Suprapubic skin (tissue), 4 donors: ENCODE results near the gene PUS1. TPM values are rescaled to one million over a fixed set of nuclear protein-coding genes. Genes with fewer than 3 reads are reported as not detected.

Source experiments
- DNase-seq, 2 donors: peaks; one replicate each; pipeline ENCODE4 v3.0.0-alpha.2; 2019; ENCODE audit warnings: low spot score in 2 of 2
- H3K27ac ChIP-seq: fragments of 200-600 bp; sonication (generic); one replicate; pipeline ENCODE4 v1.5.1; 2019
- H3K27me3 ChIP-seq: fragments of 200-600 bp; sonication (generic); one replicate; pipeline ENCODE4 v1.5.1; 2019
- H3K36me3 ChIP-seq: fragments of 200-600 bp; sonication (generic); one replicate; pipeline ENCODE4 v1.5.1; 2019
- H3K4me1 ChIP-seq: fragments of 200-600 bp; sonication (generic); one replicate; pipeline ENCODE4 v1.5.1; 2019
- H3K4me3 ChIP-seq: fragments of 200-600 bp; sonication (generic); one replicate; pipeline ENCODE4 v1.5.1; 2019; ENCODE audit warnings: mild to moderate bottlenecking
- H3K9me3 ChIP-seq: fragments of 200-600 bp; sonication (generic); one replicate; pipeline ENCODE4 v1.5.1; 2019
- EP300 ChIP-seq: sonication (generic); formaldehyde crosslinking; IDR thresholded peaks from one replicate; pipeline ENCODE4 v1.6.1; 2017; ENCODE audit warnings: antibody characterized with exemption
- POLR2A ChIP-seq, 2 donors: fragments of 450-650 bp; IDR thresholded peaks; one replicate each; pipeline ENCODE4 v1.6.1; 2017; ENCODE audit warnings: antibody characterized with exemption in 2 of 2, mild to moderate bottlenecking in 2 of 2, moderate library complexity in 2 of 2
- POLR2AphosphoS5 ChIP-seq, 3 donors: sonication (generic); formaldehyde crosslinking; IDR thresholded peaks; one replicate each; pipeline ENCODE4 v1.6.1; 2017; ENCODE audit warnings: antibody characterized with exemption in 3 of 3
- WGBS: methylation state at CpG from one replicate; pipeline ENCODE4 v1.1.5; 2018; 5-methylcytosine and 5-hydroxymethylcytosine counted together
- total RNA-seq, 4 donors: library from RNA; depleted of rRNA; stranded (reverse); fragments of >200 nt; gene quantifications; one replicate each; pipeline ENCODE4 v1.1.0, GENCODE V29; 2016
- TF ChIP-seq, protein P1 (sequence below), 2 donors: fragments of 200-600 bp in 1 of 2; fragments of 450-650 bp in 1 of 2; sonication (generic) in 1 of 2; IDR thresholded peaks; one replicate each; pipeline ENCODE4 v1.5.1; 2016 to 2019; ENCODE audit warnings: antibody characterized with exemption in 2 of 2, mild to moderate bottlenecking in 1 of 2, moderate library complexity in 1 of 2

Gene PUS1
- total RNA-seq, 4 donors from 2014 or later: 16.3 to 24.4 (median 21.8) TPM

DNA sequence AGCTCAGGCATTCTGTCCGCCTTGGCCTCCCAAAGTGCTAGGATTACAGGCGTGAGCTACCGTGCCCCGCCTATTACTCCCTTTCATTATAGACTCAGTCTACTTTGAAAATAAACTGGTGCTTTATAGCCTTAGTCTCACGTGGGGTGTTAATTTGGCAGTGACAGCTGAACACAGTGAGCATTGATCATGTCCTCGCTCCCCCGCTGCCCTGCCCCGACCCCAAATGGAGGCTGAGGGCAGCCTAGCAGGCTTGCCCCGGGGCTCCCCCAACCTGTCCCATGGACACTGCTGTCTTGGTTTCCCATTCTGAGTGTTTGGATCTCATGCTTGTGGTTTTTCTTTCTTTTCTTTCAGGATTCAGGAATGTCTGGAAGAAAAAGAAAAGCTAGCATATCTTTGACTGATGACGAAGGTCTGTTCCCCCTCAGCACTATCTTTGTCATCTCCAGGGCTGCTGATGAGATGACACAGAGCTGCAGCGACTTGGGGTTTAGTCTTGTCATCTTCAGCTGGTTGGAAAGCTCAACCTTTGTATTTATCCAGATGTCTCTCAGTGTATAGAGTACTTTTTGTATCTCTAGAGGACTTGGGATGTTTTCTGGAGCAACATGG lies 62.8 kb downstream of the PUS1 start:
- H3K4me1 ChIP-seq: no peaks in the 10 kb centered on the region
- peaks cover 94% of the 10 kb centered on the region for H3K36me3 ChIP-seq
- H3K27ac ChIP-seq: no peak overlapping the region
- H3K4me3 ChIP-seq: no peak overlapping the region
- no peaks in the 10 kb centered on the region for H3K27me3 ChIP-seq
- 93% methylated on average over 11 of the region's 11 CpGs for WGBS
- H3K9me3 ChIP-seq: no peaks in the 10 kb centered on the region
- TF ChIP-seq POLR2A (IDR thresholded peaks at IDR 0.05) (no peak), POLR2AphosphoS5 (IDR thresholded peaks at IDR 0.05) (no peak), EP300 (no peak)
- TF ChIP-seq, protein P1, sequence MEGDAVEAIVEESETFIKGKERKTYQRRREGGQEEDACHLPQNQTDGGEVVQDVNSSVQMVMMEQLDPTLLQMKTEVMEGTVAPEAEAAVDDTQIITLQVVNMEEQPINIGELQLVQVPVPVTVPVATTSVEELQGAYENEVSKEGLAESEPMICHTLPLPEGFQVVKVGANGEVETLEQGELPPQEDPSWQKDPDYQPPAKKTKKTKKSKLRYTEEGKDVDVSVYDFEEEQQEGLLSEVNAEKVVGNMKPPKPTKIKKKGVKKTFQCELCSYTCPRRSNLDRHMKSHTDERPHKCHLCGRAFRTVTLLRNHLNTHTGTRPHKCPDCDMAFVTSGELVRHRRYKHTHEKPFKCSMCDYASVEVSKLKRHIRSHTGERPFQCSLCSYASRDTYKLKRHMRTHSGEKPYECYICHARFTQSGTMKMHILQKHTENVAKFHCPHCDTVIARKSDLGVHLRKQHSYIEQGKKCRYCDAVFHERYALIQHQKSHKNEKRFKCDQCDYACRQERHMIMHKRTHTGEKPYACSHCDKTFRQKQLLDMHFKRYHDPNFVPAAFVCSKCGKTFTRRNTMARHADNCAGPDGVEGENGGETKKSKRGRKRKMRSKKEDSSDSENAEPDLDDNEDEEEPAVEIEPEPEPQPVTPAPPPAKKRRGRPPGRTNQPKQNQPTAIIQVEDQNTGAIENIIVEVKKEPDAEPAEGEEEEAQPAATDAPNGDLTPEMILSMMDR (IDR thresholded peaks at IDR 0.05): no peak
- peak in 1 of 2 donors; percentile 20 for DNase-seq

DNA sequence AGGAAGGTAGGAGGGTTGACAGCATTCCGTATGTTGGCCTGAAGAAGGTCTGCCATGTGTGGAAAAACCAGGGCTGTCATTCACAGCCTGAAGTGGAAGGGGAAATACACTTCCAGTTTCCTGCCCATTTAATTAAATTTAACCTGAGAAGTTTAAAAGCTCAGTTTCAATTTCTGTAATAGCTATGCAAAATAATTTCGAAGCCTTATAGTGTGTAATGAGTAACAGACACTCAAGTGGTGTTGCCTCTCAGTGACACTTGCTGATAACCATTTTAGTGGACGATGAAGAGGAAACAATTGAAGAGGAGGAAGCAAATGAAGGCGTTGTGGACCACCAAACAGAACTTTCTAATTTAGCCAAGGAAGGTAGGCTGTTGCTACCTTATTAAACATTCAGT lies 65.5 kb downstream of the PUS1 start:
- Histone ChIP-seq H3K27me3 (no peaks in the 10 kb centered on the region), H3K27ac (no peak overlapping the region), H3K9me3 (no peaks in the 10 kb centered on the region), H3K4me1 (no peaks in the 10 kb centered on the region), H3K4me3 (no peak overlapping the region), H3K36me3 (peaks cover 78% of the 10 kb centered on the region)
- TF ChIP-seq, protein P1 (IDR thresholded peaks at IDR 0.05): no peak
- no peak for TF ChIP-seq POLR2A (IDR thresholded peaks at IDR 0.05)
- TF ChIP-seq POLR2AphosphoS5 (IDR thresholded peaks at IDR 0.05): no peak
- TF ChIP-seq EP300: no peak
- DNase-seq: no peak
- 95% methylated on average over 4 of the region's 4 CpGs for WGBS

Other genes starting within 250 kb of the PUS1 start
- 100 to 1,000 TPM in 1 of 4 donors, 10 to 100 TPM in 3; 41.3 to 107 (median 49.9) TPM for gene SFSWAP, start 218.2 kb upstream of the PUS1 start, total RNA-seq
- 10 to 100 TPM in 1 of 4 donors, 1 to 10 TPM in 3; 3.0 to 10.1 (median 5.6) TPM for gene MMP17, start 100.9 kb upstream of the PUS1 start, total RNA-seq
- gene ULK1, start 34.7 kb upstream of the PUS1 start, total RNA-seq: 100 to 1,000 TPM in 1 of 4 donors, 10 to 100 TPM in 3; 37.0 to 102 (median 65.7) TPM
- 10 to 100 TPM; 32.0 to 81.3 (median 40.1) TPM for gene EP400, start 20.7 kb downstream of the PUS1 start, total RNA-seq
- 10 to 100 TPM; 21.1 to 39.6 (median 23.7) TPM for gene DDX51, start 215.0 kb downstream of the PUS1 start, total RNA-seq
- gene NOC4L, start 215.2 kb downstream of the PUS1 start, total RNA-seq: 10 to 100 TPM; 13.9 to 20.4 (median 16.0) TPM